Left renal cortex interstitium (tissue), 4 donors: ENCODE data around the gene TMEM117. TPM values are rescaled to one million over a fixed set of nuclear protein-coding genes. Genes with fewer than 3 reads are reported as not detected.

Source experiments
- DNase-seq, 4 donors: peaks; one replicate each; pipeline ENCODE4 v3.0.0-alpha.2; 2013; ENCODE audit warnings: low read depth in 4 of 4, low spot score in 2 of 4, missing footprints in 1 of 4
- polyA plus RNA-seq, 4 donors: library from polyadenylated mRNA; unstranded; fragments of 120-200 nt; gene quantifications; one replicate each; pipeline ENCODE4 v1.2.1, GENCODE V29; 2013; ENCODE audit not compliant: insufficient read length in 4 of 4

The TMEM117 gene
- polyA plus RNA-seq, 4 donors = 12.4 to 16.4 (median 13.5) TPM

DNA sequence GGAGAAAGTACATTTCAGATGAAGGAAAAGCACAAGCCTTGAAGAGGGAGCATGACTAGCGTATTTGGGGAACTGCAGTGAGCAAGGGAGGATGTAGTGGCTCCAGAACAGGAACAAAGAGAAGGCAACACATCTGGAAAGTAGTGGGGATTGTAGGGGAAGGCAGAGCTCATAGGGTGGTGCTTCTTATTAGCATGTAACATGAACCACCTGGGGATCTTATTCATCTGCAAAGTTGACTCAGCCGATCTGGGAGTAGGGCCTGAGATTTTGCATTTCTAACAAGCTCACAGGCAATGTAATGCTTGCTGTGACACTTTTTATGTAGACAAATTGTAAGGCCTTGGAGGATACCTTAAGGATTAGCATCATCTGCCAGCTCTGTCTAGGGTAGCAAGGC lies 592.9 kb downstream of the TMEM117 start:
- DNase-seq = no peak

DNA sequence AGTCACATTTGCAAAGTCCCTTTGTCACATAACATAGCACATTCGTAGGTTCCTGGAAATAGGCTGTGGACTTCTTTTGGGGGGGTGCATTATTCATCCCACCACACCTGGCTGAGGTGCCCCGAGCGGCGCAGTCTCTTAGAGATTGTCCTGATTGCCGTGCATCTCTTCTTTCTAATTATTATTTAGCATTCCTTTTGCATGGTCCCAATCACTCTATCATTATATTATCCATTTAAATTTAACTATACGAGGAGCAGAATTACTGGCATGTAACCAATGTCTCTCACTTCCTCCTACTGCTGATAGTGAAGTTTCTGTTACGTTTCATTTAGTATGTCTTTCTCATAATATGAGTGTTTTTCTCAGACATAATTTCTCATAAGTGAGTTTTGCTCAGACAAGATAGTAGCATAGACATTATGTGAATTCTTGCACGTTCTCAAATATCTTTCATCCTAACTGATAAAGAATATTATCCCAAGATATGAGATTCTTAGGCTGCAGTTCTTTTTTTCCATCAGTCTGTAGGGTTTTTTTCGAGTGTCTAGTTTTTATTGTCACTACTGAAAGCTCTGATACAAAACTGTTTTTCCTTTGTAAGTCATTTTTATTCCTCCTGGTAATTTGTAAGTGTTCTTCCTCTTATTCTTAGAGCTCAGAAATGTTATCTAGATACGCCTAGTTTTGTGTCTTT lies 595.9 kb downstream of the TMEM117 start:
- no peak for DNase-seq

DNA sequence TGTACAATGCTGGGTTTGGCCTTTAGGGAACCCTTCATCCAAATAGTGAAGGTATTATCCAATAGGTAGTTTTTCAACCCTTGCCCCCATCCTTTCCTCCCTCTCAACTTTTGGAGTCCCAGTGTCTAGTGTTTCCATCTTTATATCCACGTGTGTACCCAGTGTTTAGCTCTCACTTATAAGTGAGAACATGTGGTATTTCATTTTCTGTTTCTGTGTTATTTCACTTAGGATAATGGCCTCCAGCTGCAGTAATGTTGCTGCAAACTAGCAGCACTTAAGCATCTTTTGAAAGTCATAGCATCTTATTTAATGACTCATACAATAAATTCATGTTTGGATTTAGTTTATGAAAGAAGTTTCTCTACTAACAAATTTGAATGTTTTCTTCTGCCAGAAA lies 597.8 kb downstream of the TMEM117 start:
- DNase-seq = no peak

DNA sequence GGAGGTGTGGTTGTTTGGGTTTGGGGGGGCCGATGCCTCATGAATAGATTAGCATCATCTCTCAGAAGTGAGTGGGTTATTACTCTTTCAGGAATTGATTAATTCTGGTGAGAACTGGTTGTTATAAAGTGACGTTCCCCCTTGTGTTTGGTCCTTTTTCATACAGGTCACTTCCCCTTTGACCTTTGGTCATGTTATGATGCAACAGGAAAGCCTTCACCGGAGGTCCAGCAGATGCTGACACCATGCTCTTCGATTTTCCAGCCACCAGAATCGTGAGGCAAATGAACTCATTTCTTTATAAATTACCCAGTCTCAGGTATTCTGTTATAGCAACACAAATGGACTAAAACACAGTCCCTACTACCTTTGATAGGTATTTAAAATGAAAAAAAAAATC lies 600.9 kb downstream of the TMEM117 start:
- DNase-seq = no peak

Other genes with a start within 250 kb of the TMEM117 start
- gene PUS7L, start 77.3 kb upstream of the TMEM117 start, polyA plus RNA-seq = 10 to 100 TPM; 10.8 to 15.0 (median 12.1) TPM
- gene IRAK4, start 77.1 kb upstream of the TMEM117 start, polyA plus RNA-seq = 10 to 100 TPM; 13.2 to 20.5 (median 14.3) TPM
- gene TWF1, start 29.8 kb upstream of the TMEM117 start, polyA plus RNA-seq = 10 to 100 TPM; 67.9 to 85.2 (median 79.4) TPM